GM18526 (cell line): Measurements from ENCODE around the gene UQCC5.
A peak's percentile ranks its signal among the peaks of the same experiment; 100 is the strongest.

Experiments
- POLR2A ChIP-seq: IDR thresholded peaks from 3 replicates; pipeline ENCODE4 v1.6.1; 2011; ENCODE audit not compliant: insufficient read length; ENCODE audit errors: extremely low read depth

The UQCC5 gene, protein sequence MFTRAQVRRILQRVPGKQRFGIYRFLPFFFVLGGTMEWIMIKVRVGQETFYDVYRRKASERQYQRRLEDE

DNA sequence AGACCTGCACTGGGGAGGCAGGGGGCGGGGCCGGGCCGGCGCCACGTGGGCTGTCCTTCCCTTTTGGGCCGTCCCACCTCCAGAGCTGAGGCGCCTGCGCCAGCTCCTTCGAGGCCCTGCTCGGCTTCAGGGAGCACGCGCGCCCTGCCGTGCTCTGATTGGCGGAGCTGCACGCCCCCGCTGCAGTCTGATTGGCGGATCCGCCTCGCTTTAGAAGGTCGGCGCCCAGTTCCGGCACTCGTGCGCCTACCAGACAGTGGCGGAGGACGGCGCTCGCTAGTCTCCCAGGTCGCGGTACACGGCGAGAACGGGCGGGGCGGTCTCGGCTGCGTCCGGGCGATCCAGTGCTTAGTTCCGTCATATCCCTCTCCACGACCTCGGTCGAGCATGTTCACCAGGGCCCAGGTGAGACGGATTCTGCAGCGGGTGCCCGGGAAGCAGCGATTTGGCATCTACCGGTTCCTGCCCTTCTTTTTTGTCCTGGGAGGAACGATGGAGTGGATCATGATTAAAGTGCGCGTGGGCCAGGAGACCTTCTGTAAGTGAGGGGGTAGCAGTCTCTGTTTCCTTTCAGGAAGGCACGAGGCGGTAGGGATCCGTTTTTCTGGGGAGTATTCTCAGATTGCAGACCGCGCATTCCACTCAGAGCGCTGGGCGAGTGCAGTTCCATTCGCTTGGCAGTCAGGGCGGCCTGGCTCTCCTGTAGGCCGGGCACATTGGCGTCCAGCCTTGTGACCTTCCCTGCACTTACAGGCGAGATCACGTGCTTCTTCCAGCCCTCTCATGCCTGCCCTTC, at the start of gene UQCC5:
Gene UQCC5 (plus strand): TSS at position 237 of the 796 bp plus-strand sequence. CDS start 151 bp downstream, at position 388.
- peak; percentile 99 for TF ChIP-seq POLR2A

DNA sequence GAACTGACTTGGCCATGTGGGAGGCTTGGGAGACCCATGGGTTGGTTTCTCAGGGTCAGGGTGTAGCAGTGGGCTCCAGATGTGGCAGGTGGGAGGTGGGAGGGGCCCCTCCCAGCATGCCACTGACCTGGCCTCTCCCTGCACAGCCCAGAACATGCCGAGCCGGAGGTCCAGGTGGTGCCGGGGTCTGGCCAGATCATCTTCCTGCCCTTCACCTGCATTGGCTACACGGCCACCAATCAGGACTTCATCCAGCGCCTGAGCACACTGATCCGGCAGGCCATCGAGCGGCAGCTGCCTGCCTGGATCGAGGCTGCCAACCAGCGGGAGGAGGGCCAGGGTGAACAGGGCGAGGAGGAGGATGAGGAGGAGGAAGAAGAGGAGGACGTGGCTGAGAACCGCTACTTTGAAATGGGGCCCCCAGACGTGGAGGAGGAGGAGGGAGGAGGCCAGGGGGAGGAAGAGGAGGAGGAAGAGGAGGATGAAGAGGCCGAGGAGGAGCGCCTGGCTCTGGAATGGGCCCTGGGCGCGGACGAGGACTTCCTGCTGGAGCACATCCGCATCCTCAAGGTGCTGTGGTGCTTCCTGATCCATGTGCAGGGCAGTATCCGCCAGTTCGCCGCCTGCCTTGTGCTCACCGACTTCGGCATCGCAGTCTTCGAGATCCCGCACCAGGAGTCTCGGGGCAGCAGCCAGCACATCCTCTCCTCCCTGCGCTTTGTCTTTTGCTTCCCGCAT, 49.2 kb upstream of the UQCC5 start:
- TF ChIP-seq POLR2A: no peak

DNA sequence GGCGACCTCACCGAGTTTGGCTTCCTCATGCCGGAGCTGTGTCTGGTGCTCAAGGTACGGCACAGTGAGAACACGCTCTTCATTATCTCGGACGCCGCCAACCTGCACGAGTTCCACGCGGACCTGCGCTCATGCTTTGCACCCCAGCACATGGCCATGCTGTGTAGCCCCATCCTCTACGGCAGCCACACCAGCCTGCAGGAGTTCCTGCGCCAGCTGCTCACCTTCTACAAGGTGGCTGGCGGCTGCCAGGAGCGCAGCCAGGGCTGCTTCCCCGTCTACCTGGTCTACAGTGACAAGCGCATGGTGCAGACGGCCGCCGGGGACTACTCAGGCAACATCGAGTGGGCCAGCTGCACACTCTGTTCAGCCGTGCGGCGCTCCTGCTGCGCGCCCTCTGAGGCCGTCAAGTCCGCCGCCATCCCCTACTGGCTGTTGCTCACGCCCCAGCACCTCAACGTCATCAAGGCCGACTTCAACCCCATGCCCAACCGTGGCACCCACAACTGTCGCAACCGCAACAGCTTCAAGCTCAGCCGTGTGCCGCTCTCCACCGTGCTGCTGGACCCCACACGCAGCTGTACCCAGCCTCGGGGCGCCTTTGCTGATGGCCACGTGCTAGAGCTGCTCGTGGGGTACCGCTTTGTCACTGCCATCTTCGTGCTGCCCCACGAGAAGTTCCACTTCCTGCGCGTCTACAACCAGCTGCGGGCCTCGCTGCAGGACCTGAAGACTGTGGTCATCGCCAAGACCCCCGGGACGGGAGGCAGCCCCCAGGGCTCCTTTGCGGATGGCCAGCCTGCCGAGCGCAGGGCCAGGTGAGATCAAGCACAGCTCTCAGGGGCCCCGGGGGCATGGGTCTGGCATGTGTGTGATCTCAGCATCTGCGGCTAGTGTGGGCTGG, 48.4 kb upstream of the UQCC5 start:
- no peak for TF ChIP-seq POLR2A

DNA sequence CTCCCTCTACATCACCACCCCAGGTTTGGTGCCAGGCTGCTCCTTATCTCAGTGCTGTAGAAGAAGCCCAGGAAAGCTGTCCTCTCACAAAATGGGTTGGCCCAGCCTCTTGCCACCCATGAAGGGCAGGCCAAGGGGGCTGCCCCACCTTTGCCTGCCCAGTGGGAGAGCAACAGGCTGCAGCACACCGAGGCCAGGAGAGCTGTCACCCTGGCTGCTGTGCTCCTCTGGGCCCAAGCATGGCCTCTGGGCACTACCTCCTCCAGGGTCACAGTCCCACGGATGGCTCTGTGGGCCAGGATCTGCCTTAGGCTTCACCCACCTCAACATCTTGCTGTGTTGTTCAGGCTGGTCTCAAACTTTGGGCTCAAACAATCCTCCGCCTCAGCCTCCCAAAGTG, 47.7 kb upstream of the UQCC5 start:
- no peak for TF ChIP-seq POLR2A

DNA sequence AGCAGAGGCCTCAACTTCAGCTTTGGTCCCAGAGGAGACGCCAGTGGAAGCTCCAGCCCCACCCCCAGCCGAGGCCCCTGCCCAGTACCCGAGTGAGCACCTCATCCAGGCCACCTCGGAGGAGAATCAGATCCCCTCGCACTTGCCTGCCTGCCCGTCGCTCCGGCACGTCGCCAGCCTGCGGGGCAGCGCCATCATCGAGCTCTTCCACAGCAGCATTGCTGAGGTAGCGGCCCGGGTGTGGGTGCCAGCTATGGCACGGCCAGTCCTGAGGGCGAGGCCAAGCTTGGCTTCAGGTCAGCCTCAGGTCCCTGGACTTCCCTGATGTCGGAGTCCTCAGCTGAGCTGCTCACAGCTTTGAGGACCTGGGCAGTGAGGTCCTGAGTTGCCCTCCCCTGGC, 47.0 kb upstream of the UQCC5 start:
- TF ChIP-seq POLR2A: no peak

DNA sequence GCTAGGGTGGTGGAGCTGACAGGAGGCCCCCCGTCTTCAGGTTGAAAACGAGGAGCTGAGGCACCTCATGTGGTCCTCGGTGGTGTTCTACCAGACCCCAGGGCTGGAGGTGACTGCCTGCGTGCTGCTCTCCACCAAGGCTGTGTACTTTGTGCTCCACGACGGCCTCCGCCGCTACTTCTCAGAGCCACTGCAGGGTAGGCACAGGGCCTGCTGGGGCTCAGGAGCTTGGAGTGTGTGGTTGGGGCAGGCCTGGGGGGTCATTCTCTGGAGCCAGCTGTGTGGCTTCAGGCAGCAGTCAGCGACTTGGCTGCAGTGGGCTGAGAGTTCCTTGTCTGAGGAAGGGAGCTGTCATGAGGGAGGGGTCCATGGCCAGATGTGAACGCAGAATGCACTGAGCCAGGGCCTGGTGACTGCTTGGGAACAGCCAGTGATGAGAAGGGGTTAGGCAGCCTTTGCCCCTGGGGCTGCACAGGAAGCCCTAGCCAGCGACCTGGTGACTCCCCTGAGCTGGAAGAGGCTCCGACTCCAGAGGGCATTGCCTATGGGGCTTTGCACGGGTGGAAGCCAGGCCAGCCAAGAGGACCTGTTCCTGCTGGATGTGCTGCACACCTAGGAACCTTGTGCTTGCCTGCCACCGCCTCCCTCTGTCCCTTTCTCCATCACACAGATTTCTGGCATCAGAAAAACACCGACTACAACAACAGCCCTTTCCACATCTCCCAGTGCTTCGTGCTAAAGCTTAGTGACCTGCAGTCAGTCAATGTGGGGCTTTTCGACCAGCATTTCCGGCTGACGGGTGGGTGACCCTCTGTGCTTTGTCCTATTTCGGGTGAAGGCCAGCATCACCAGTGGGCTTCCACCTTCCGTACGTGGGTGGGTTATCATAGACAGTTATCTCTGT, 46.1 kb upstream of the UQCC5 start:
- TF ChIP-seq POLR2A: no peak

DNA sequence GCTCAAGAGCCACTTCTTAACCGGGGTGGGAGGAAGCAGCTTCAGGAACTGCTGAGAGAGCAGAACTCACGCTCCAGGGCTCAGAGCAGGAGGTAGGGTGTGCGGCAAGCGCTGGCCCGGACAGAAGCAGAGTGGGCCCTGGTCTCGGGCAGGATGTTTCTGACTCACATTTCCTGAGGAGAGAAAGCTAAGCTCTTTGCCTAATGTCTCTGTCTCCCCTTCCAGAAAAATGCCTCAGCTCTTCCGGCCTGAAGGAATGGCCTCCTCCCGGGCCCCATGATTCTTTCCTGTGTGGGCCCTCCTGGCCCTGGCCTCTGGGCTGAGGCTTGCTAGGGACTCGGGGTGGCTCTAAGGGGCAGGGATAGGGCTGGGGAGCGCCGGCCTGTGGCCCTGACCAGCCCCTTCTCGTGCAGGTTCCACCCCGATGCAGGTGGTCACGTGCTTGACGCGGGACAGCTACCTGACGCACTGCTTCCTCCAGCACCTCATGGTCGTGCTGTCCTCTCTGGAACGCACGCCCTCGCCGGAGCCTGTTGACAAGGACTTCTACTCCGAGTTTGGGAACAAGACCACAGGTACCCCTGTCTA, 45.4 kb upstream of the UQCC5 start:
- TF ChIP-seq POLR2A: no peak

DNA sequence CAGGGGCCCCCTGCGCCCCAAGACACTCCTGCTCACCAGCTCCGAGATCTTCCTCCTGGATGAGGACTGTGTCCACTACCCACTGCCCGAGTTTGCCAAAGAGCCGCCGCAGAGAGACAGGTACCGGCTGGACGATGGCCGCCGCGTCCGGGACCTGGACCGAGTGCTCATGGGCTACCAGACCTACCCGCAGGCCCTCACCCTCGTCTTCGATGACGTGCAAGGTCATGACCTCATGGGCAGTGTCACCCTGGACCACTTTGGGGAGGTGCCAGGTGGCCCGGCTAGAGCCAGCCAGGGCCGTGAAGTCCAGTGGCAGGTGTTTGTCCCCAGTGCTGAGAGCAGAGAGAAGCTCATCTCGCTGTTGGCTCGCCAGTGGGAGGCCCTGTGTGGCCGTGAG, 44.3 kb upstream of the UQCC5 start:
- no peak for TF ChIP-seq POLR2A

DNA sequence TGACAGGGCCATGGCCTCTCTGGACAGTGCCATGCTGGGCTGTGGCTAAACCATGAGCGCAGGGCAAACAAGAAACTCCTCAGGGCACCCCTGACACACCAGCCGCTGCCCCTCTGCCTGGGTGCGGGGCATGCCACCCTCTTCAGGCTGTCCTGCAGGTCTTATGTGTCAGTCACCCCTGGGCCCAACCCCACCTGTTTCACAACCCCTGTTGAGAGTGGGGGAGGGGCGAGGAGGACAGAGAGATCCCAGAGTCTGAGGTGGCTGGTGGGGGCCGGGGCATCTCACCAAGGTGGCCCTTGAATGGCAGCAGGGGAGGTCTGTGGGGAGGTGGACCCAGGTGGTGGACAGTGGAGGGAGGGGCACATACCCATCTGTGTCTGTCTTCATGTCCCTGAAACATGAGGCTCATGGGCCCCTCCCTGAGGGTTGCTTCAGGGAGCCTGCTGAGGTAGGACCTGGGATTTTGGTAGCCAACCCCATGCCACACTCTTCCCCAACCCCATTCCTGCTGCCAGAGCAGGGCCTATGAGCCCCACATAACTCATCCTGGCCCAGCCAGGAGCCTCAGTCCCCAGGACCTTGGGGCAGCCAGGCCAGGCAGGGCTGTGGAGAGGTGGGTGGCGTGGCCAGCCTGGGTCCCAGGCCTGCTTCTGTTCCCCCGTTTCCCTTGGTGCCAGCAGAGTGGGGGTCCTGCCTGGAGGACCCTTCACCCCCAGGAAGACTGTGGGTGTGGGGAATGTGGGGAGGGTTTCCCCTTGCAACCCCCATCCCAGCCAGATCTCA, 43.0 kb upstream of the UQCC5 start:
- no peak for TF ChIP-seq POLR2A

DNA sequence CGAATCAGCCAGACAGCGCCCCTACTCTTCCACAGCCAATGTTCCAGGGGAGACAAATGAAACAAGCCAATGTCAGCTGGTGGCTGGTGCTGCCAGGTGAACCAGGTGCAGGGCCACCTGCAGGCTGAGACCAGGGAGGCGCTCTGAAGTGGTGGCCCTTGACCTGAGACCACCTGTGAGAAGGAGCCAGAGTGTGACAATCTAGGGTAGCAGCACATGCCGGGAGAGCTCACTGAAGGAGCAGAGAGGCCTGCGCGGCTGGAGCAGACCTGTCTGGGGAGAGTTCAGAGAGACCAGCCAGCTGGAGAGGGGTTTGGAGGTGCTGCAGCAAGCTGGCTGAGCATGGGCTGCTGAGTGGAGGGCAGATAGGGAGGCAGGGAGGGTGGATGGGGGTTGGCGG, 42.0 kb upstream of the UQCC5 start:
- no peak for TF ChIP-seq POLR2A

DNA sequence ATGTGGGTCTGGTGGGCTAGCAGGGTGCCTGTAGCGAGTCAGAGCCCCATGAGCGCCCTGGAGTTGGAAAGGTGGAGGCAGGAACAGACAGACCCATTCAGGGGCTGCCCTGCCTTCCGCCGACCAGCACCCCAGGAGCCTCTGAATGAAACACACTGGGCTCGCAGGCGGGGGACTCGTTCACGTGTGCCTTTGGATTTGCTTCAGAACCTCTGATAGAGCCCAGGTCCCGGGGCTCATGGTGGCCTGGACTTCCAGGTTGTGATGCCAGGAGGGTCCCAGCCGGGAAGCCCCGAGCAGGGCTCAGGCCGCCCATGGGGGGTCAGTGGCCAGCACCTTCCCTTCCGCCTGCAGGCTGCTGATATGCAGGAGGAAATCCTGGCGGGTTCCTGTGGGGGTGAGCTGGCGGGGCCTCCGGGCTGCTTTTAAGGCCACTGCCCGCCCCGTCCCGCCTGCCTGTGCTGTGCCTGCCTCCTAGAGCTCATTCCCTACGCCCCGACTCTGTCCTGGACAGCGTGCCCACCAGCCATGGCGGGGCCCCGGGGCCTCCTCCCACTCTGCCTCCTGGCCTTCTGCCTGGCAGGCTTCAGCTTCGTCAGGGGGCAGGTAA, 41.4 kb upstream of the UQCC5 start, which contains the start of gene STAB1:
Gene STAB1 (plus strand): TSS at position 453 of the 610 bp plus-strand sequence. CDS start 76 bp downstream, at position 529.
- no peak for TF ChIP-seq POLR2A

DNA sequence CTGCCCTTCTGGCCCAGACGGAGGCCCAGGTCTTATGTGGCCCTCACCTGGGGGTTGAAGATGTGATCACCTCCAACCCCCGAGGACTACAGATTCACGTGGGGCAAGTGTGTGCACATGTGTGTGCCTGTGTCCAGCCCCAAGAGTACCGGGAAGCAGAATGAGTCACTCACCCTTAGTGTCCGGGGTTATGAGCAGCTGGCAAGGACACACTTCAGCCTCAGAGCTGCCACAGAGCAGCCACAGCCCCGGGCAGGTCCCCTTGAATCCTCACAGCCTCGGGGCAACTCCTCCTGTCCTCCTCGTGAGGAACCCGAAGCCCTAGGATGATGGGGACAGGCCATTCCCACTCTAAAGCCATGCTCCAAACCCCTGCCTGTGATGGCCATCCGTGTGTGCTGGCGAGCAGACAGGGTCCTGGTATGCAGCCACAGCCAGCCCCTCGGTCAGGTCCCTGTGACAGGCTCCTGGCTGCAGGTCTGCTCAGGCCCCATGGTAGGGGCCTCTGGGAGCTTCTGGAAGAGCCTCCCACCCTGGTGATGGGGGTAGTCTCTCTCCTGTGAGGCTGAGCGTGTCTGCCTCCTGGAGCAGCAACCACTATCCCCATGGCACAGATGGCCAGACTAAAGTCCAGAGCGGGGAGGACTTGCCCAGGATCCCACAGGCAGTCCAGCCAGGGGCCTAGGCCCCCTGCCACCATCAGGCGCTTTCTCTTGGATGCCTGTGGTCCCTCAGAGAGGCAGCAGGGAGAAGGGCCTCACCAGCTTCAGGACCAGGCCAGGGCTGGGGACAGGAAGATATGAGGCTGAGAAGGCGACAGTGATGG, 40.4 kb upstream of the UQCC5 start:
- TF ChIP-seq POLR2A: no peak
